ENCODE measurements around the gene CACNB2.

CACNB2 gene

GRCh38 chr10:18297659-18298058, 157.4 kb downstream of the CACNB2 start:
- no peak for DNase-seq

DNA sequence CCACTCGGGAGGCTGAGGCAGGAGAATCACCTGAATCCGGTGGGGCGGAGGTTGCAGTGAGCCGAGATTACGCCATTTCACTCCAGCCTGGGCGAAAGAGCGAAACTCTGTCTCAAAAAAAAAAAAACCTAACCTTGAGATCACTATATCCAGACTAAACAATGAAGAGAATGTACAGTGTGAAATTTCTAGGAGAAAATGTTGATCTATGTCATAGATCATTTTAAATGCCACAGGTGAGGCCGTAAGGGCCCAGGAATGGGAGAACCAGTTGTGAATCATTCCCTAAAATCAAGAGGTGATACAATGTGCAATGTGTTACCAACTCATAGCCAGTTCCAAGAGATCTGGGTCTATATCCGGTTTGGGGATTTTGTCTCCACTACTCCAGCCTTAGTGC, 158.0 kb downstream of the CACNB2 start:
- no peak for DNase-seq

GRCh38 chr10:18303851-18304801, 163.9 kb downstream of the CACNB2 start:
- no peak for DNase-seq

DNA sequence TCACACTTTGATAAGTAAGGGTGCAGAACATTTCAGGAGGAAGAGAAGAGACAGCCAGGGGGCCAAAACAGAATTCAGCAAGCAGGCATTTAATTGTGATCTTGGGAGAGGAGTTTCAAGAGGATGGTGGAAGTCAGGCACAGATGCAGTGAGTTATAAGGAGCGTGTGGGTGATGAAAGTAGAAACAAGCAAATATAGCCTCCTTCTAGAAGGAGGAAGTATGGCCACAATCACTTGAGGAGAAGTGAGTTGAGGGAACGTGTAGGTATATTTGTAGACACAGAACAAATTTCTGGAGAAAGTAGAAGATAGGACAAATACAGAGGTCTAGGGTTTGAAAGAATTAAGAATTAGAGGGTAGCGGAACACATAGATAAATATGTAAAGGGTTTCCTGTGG, 165.8 kb downstream of the CACNB2 start:
- no peak for DNase-seq

GRCh38 chr10:18308600-18308999, 168.4 kb downstream of the CACNB2 start:
- no peak for DNase-seq

DNA sequence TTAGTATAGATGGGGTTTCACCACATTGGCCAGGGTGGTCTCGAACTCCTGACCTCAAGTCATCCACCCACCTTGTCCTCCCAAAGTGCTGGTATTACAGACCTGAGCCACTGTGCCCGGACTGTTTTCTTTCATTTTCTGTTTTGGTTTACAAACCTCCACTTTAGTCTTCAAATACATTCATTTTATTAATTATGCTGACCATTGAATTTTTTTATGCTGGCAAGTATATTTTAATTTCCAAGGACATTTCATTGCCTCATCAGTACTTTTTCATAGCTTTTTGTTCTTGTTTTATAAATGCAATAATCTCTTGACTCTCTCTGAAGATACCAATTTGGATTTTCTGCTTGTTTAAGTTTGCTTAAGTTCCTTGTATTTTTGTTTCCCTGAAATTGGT, 170.5 kb downstream of the CACNB2 start:
- DNase-seq: no peak

GRCh38 chr10:18312374-18313139, 172.3 kb downstream of the CACNB2 start:
- DNase-seq: no peak

DNA sequence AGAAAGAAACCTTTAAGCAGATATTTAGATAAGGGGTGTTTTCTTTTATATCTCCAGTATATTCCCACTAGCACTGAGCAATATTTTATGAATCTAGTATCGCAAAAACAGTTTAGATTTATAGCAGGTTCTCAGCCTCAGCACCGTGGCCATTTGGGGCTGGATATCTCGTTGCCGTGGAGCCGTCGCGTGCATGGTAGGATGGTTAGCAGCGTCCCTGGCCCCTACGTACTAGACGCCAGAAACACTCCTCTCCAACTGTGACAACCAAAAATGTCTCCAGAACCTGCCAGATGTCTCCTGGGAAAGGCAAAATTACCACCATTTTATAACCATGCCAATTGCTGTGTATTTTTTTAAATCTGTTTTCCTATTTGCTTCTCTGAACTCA, 172.9 kb downstream of the CACNB2 start:
- no peak for DNase-seq

- DNase-seq: no peak
Observed at GRCh38 chr10:18313626-18314025, 173.4 kb downstream of the CACNB2 start.

DNA sequence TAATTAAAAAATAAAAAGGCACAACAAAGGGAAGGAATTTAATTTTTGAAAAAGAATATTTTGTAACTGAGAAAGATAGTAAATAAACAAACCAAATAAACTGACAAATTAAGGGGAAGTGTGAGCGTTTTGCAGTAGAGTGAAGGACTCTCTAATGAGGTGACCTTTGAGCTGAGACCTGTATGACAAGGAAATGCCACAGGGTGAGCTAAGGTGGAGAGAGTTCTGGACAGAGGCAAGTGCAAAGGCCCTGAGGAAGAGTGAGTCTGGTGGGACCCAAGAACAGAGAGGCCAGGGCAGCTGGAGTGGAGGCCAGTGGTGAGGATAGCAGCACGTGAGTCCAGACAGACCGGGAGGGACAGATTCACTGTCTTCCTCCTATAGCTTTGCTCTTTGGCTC, 179.4 kb downstream of the CACNB2 start:
- no peak for DNase-seq

DNA sequence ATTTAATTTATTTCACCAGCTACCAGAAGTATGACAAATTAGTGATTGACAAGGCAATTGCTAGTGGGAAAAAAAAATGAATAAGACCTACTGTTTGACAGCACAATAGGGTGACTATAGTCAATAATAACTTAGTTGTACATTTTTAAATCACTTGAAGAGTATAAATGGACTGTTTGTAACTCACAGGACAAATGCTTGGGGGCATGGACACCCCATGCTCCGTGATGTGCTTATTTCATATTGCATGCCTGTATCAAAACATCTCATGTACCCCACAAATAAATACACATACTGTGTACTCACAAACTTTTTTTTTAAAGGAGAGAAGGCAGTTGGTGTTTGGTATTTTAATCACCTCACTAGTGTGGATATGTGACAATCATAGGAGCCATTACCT, 181.1 kb downstream of the CACNB2 start:
- no peak for DNase-seq

- no peak for DNase-seq
Observed at GRCh38 chr10:18323916-18324315, 183.7 kb downstream of the CACNB2 start.

DNA sequence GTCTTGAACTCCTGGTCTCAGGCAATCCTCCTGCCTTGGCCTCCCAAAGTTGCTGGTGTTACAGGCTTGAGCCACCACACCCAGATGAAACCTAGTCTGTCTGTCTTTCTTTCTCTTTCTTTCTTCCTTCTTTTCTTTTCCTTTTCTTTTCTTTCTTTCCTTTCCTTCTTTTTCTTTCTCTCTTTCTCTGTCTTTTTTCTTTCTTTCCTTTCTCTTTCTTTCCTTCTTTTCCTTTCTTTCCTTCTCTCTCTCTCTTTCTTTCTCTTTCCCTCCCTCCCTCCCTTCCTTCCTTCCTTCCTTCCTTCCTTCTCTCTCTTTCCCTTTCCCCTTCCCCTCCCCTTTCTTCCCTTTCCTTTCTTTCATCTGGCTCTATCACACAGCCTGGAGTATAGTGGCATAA, 185.2 kb downstream of the CACNB2 start:
- DNase-seq: no peak

DNA sequence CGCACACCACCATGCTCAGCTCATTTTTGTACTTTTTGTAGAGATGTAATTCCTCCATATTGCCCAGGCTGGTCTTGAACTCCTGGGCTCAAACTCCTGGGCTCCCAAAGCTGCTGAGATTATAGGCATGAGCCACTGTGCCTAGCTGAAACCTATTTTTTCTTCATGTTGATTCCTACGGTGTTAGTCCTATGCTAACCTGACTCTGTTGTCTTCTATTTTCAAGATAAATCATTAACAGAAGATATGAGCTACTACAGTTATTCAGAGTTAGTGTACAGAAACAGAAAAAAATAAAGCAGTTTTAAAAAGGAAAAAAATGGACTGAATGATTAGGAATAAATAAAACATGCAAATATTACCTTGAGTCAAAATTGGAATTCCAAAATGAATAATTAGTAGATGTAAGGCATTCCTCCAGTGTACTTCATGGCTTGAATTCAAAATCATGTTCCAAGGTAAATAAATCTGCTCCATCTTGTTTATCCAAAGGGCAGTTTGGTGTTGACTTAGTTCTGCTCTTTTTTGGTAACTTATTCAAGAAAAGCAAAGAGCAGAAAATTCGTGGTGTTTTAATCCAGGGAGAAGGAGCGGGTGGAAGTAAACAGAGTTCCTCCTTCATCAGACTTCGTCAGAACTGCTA, 185.8 kb downstream of the CACNB2 start:
- no peak for DNase-seq

GRCh38 chr10:18328941-18329340, 188.7 kb downstream of the CACNB2 start:
- no peak for DNase-seq

DNA sequence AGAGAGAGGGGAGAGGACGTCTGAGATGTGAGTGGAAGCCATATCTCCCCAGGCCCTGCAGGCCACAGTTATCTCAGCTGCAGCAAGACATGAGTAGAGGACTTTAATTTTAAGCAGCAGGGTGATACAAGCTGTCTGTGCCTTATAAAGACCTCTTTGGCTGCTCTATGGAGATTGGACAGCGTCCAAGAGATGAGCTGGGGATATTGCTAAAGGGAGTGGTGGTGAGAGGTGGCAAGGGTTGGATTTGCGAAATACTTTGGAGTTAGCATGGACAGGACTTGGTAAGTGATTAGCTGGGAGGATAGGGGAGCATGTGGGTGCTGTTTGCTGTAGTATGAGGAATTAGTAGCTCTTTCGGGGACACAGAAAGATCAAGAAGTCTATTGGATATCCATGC, 191.8 kb downstream of the CACNB2 start:
- DNase-seq: no peak

DNA sequence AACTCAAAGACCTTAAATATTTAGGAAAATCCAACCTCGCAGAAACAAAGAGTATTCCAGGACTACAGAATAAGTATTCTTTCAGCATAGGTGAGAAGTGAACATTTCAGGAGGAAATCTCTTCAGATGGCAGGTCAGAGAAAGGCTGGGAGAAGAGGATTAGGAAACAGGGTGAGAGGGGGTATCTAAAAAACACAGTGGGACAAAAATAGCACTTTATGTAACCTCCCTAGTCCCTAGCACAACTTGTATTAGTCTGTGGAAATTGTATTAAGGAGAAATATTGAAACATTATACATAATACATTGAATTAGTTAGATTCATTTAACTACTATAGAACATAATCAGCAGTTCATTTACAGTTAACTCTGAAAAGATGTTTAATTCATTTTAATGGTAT, 192.3 kb downstream of the CACNB2 start:
- DNase-seq: no peak

GRCh38 chr10:18333621-18334020, 193.4 kb downstream of the CACNB2 start:
- no peak for DNase-seq

DNA sequence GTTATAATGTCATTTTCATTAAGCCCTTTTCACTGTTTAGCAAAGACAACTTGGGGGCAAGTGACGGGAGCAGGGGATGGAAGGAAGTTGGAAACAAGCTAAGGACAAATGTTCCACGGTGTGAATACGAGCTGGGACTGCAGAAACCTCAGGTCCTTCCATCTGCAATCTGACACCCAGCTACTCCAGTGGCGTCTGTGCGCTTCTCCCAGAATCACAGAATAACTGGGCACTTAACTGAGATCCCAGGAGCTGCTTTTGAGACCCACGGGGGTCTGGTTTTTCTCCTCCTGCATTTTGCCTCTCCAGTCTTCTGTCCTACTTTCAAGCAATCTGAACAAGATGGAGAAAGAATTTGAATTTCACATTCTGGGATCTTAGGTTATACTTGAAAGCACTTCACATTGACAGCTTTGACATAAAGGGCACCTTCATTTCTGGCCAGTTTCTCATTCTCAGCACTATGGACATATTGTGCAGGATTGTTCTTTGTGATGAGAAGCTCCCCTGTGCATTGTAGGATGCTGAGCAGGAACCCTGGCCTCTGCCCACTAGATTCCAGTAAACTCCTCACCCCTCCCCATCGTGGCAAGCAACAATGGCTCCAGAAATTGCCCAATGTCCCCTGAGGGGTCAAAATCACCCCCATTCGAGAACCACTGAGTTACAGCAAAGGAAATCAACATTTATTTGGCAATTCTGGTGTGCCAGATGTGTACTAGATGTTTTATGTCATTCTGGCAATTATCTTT, 194.1 kb downstream of the CACNB2 start:
- DNase-seq: no peak

GRCh38 chr10:18340496-18341051, 200.3 kb downstream of the CACNB2 start:
- no peak for DNase-seq

DNA sequence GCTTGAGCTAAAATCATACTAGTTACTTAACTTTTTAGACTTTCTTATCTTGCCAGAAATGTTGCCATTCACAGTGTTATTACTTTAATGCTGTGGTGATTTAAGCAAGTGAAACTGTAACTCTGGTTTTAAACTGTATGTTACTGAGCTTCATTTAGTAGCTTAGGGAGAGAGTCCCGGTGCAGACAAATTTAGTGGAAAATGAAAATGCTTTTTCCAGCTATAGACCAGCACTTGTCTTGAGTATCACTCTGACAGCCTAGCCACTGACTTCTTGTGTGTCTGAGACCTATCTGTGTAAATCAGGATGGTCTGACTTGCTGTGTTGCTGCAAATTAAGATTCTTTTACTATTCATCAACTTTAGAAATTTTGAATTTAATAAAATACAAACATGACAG, 200.8 kb downstream of the CACNB2 start:
- no peak for DNase-seq

DNA sequence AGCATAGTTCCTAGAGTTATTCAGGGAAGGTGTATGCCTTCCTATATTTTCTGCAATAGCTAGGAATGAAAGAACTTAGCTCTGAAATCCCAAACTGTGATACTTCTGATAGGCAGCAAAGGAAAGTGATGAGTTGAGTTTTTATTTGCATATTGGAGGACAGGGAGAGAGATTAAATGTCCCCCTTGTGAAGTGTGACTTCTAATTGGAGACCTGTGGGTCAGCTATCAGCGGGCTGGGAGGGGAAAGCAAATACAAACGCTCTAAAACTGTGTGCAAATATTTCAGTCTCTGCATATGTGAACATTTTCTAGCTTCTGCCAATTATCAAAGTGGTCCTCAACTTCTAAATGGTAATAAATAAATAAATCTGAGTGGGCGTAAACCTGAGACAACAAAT, 203.3 kb downstream of the CACNB2 start:
- DNase-seq: no peak

- no peak for DNase-seq
Observed at GRCh38 chr10:18345308-18345707, 205.1 kb downstream of the CACNB2 start.
